PC-3 (cell line): Measurements from ENCODE around the gene GSN. TPM values are rescaled to one million over a fixed set of nuclear protein-coding genes. Genes with fewer than 3 reads are reported as not detected.

ENCODE experiments used
- ATAC-seq: fragments of 200-7000 bp; cut with Tn5 transposase; 2 replicates; pipeline ENCODE4 v1.9.1; 2020; ENCODE audit warnings: mild to moderate bottlenecking, moderate library complexity
- BruUV-seq: library from RNA; stranded (reverse); fragments of 400-500 nt; replicated peaks from 2 replicates; lab custom pipeline; 2021; lab: Mats Ljungman, UMichigan
- CTCF ChIA-PET: fragments of 300-600 bp; sonication (Branson Sonifier 250); formaldehyde crosslinking; loops from one replicate; lab custom pipeline; 2022; ENCODE audit warnings: antibody characterized with exemption; lab: Charles Lee
- POLR2A ChIA-PET: fragments of 300-600 bp; sonication (Branson Sonifier 250); formaldehyde crosslinking; loops from one replicate; lab custom pipeline; 2022; ENCODE audit warnings: antibody characterized with exemption; ENCODE audit not compliant: unreplicated experiment; lab: Charles Lee
- DNase-seq: peaks from one replicate; pipeline ENCODE4 v3.0.0-alpha.2; 2015
- H2AFZ ChIP-seq: fragments of 300-600 bp; sonication (generic); 2 replicates; pipeline ENCODE4 v1.6.0; 2016; ENCODE audit warnings: antibody characterized with exemption, low read length
- H3F3A ChIP-seq: fragments of 300-600 bp; sonication (generic); one replicate; pipeline ENCODE4 v1.6.0; 2017; ENCODE audit warnings: antibody characterized with exemption, low read length, control low read depth, mild to moderate bottlenecking; ENCODE audit not compliant: unreplicated experiment
- H3K27ac ChIP-seq: fragments of 300-600 bp; sonication (generic); 2 replicates; pipeline ENCODE4 v1.5.1; 2016; ENCODE audit warnings: mild to moderate bottlenecking, low read length
- H3K27me3 ChIP-seq: fragments of 300-600 bp; sonication (generic); 2 replicates; pipeline ENCODE4 v1.6.1; 2016; ENCODE audit warnings: low read length, mixed read lengths
- H3K36me3 ChIP-seq: fragments of 300-600 bp; sonication (generic); 2 replicates; pipeline ENCODE4 v1.6.1; 2016; ENCODE audit warnings: low read depth, mixed run types, low read length, mixed read lengths
- H3K4me1 ChIP-seq: fragments of 300-600 bp; sonication (generic); 2 replicates; pipeline ENCODE4 v1.5.1; 2016; ENCODE audit warnings: low read length; ENCODE audit not compliant: insufficient read depth
- H3K4me2 ChIP-seq: fragments of 300-600 bp; sonication (generic); 2 replicates; pipeline ENCODE4 v1.6.0; 2016; ENCODE audit warnings: low read length
- H3K4me3 ChIP-seq: fragments of 300-600 bp; sonication (generic); 2 replicates; pipeline ENCODE4 v1.5.1; 2016; ENCODE audit warnings: mild to moderate bottlenecking, low read length, mixed read lengths
- H3K79me2 ChIP-seq: fragments of 300-600 bp; sonication (generic); 2 replicates; pipeline ENCODE4 v1.6.1; 2017; ENCODE audit warnings: low read length, mixed read lengths
- H3K9ac ChIP-seq: fragments of 300-600 bp; sonication (generic); 2 replicates; pipeline ENCODE4 v1.6.0; 2016; ENCODE audit warnings: mild to moderate bottlenecking, low read length
- H3K9me2 ChIP-seq: fragments of 300-600 bp; sonication (generic); replicated peaks from 2 replicates; pipeline ENCODE4 v1.6.1; 2016; ENCODE audit warnings: mixed run types, low read length, mixed read lengths
- H3K9me3 ChIP-seq: fragments of 300-600 bp; sonication (generic); 2 replicates; pipeline ENCODE4 v1.6.1; 2016; ENCODE audit warnings: low read length, mixed read lengths
- H4K20me1 ChIP-seq: fragments of 300-600 bp; sonication (generic); 2 replicates; pipeline ENCODE4 v1.6.1; 2016; ENCODE audit warnings: low read length, mixed read lengths
- EZH2 ChIP-seq: fragments of 300-600 bp; sonication (generic); IDR thresholded peaks from one replicate; pipeline ENCODE4 v1.6.1; 2017; ENCODE audit warnings: antibody characterized with exemption, mild to moderate bottlenecking, low read length; ENCODE audit not compliant: unreplicated experiment
- EZH2phosphoT487 ChIP-seq: fragments of 300-600 bp; sonication (generic); IDR thresholded peaks from 2 replicates; pipeline ENCODE4 v1.6.1; 2018; ENCODE audit warnings: mild to moderate bottlenecking, antibody characterized with exemption, low read length, borderline replicate concordance
- intact Hi-C: fragments of 100-400 bp; cut with micrococcal nuclease; formaldehyde crosslinking; loops from 2 replicates; pipeline ENCODE4 v1.9.0; 2023
- total RNA-seq: library from RNA; depleted of rRNA; stranded (reverse); fragments of >200 nt; gene quantifications from 2 replicates; pipeline ENCODE4 v1.2.3, GENCODE V29; 2014
- TF ChIP-seq, protein P1 (sequence below): fragments of 300-600 bp; sonication (generic); conservative IDR thresholded peaks from 2 replicates; pipeline ENCODE4 v1.5.1; 2017; ENCODE audit warnings: antibody characterized with exemption, low read depth, mild to moderate bottlenecking, low read length

GSN gene
- total RNA-seq, 1 experiment from 2014 or later: 36.5 TPM

- intact Hi-C loops: loop anchor here (2.0 kb wide), 1 partner anchor 16 kb away; no protein-coding TSS in a partner anchor
- TF ChIP-seq, protein P1, sequence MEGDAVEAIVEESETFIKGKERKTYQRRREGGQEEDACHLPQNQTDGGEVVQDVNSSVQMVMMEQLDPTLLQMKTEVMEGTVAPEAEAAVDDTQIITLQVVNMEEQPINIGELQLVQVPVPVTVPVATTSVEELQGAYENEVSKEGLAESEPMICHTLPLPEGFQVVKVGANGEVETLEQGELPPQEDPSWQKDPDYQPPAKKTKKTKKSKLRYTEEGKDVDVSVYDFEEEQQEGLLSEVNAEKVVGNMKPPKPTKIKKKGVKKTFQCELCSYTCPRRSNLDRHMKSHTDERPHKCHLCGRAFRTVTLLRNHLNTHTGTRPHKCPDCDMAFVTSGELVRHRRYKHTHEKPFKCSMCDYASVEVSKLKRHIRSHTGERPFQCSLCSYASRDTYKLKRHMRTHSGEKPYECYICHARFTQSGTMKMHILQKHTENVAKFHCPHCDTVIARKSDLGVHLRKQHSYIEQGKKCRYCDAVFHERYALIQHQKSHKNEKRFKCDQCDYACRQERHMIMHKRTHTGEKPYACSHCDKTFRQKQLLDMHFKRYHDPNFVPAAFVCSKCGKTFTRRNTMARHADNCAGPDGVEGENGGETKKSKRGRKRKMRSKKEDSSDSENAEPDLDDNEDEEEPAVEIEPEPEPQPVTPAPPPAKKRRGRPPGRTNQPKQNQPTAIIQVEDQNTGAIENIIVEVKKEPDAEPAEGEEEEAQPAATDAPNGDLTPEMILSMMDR: no peak
- no peak for TF ChIP-seq EZH2
- no peak for TF ChIP-seq EZH2phosphoT487
- peak overlapping the region; percentile 32; the same call in 1 of the 2 replicates for H3K9ac ChIP-seq
- CTCF ChIA-PET: no interaction called here
- H3K4me2 ChIP-seq: peak overlapping the region; percentile 66
- H2AFZ ChIP-seq: peak overlapping the region; percentile 46; the same call in 1 of the 2 replicates
- H3K4me3 ChIP-seq: peak overlapping the region; percentile 47
- H3K9me2 ChIP-seq: no peaks in the 10 kb centered on the region
- no peaks in the 10 kb centered on the region for H4K20me1 ChIP-seq
- H3K36me3 ChIP-seq: no peaks in the 10 kb centered on the region
- peaks cover 38% of the 10 kb centered on the region for H3K4me1 ChIP-seq
- BruUV-seq: no TSS peak
- ATAC-seq (peak; percentile 82), DNase-seq (peak; percentile 76)
- H3K27me3 ChIP-seq: no peaks in the 10 kb centered on the region
- no peaks in the 10 kb centered on the region for H3K9me3 ChIP-seq
- peak overlapping the region; percentile 87 for H3K27ac ChIP-seq
- H3K79me2 ChIP-seq: no peaks in the 10 kb centered on the region
- POLR2A ChIA-PET: interaction anchor here (0.6 kb wide), 1 partner anchor 11 kb away, joined by 3 read pairs; no protein-coding TSS in a partner anchor
- no peaks in the 10 kb centered on the region for H3F3A ChIP-seq
Measured at GRCh38 chr9:121373011-121373729, 105.2 kb downstream of the GSN start.

- DNase-seq: peak; percentile 34
- intact Hi-C loops: loop anchor here (1.0 to 2.0 kb wide), 4 partner anchors 24 to 163 kb away; no protein-coding TSS in a partner anchor
- Histone ChIP-seq H3K4me2 (no peak overlapping the region), H3K9me2 (no peaks in the 10 kb centered on the region), H3K4me3 (no peak overlapping the region), H3K4me1 (peaks cover 38% of the 10 kb centered on the region), H2AFZ (no peak overlapping the region), H3K9ac (no peak overlapping the region), H3K27ac (no peak overlapping the region), H3K27me3 (no peaks in the 10 kb centered on the region), H3K9me3 (no peaks in the 10 kb centered on the region), H3F3A (no peaks in the 10 kb centered on the region), H3K79me2 (no peaks in the 10 kb centered on the region), H3K36me3 (no peaks in the 10 kb centered on the region), H4K20me1 (no peaks in the 10 kb centered on the region)
- ChIA-PET CTCF (interaction anchor here (0.5 to 2.1 kb wide), 9 partner anchors 23 to 752 kb away, joined by 3 to 10 read pairs (median 4); no protein-coding TSS in a partner anchor), POLR2A (no interaction called here)
- BruUV-seq: no TSS peak
- TF ChIP-seq, protein P1: peak; percentile 66
- TF ChIP-seq EZH2phosphoT487 (no peak), EZH2 (no peak)
- no peak for ATAC-seq
Measured at GRCh38 chr9:121376214-121376830, 108.4 kb downstream of the GSN start.
